Dermis microvascular lymphatic vessel endothelial cell (primary cell): ENCODE measurements around the gene IRX2. TPM values are rescaled to one million over a fixed set of nuclear protein-coding genes. Genes with fewer than 3 reads are reported as not detected.

Source experiments
- DNase-seq, 2 donors: peaks; one replicate each; pipeline versions ENCODE4 v3.0.0 to v3.0.0-alpha.2; 2010; ENCODE audit warnings: low read depth in 2 of 2
- total RNA-seq: library from RNA; depleted of rRNA; stranded (reverse); fragments of >200 nt; gene quantifications from 2 replicates; pipeline ENCODE4 v1.2.1, GENCODE V29; 2014

IRX2 gene
- total RNA-seq, 1 donor from 2014 or later = under 0.01 TPM

DNA sequence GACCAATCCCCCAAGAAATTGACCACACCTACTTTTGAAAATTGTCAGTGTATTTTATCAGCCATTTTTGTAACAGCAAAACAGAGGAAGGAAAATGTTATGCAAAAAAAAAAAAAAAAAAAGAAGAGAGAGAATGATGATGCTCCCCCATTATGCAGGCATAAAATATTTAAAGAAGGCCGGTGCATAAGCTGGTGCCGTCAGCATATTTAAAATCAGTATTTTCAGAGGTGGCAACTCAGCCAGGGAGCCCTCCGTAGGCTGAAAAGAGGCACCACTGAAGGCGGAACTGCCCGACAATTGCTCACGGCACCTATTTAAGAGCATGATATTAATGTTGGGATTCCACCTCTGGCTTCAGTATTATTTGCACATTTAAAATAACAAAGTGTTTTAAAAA, 33.4 kb downstream of the IRX2 start:
- DNase-seq = no peak

DNA sequence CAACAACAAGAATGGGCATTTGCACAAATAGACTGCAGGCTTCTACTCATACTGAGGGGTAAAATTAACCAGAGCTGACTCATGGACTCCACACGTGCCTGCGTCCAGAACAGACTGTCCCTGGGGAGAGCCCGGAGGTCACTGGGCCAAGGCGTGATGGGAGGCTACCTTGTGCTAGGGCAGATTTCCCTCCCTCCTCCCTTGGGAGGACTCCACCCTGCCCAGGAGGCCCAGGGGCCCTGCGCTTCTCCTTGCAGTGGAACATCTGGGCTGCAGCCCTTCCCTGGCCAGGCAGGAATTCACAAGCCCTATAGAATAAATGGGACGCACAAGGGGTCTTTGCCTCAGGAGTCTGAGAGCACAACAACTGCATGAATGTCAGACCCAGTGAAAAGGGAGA, 35.6 kb downstream of the IRX2 start:
- no peak for DNase-seq

DNA sequence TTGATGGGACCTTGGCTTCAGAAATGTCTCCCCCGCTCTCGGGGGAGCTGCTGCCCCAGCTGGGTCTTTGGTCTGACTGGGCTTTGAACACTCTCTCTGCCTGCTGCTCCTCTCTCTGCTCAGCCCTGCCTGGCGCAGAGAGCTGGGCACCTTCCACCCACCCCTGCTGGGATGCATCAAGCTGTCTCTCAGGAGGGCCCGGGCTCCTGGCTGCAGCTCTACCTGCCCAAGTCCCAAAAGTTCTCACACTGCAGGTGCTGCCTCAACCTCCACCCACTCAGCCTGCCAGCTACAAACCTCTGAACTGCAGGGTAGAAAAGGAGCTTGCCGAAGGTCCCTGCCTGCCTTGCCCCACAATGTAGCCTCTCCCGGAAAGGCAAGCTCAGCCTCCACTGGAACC, 36.7 kb downstream of the IRX2 start:
- DNase-seq = no peak

DNA sequence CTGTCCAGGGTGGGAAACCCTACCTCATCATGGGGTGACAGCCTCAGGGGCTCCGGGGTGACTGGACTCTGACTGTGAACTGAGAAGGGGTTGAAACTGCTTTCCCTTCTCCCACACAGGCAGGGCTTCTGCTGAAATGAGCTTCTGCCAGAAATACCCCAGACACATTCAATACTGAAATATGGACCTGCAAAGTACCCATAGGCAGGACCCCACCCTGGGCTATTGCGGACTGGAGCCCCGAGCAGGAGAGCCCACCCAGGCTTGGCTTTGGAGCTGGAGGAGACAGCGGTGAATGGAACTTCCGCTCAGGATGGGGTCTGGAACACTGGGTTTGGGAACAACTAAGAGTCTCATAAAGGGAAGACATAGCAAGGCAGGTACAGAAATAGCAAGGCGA, 37.5 kb downstream of the IRX2 start:
- DNase-seq = no peak

DNA sequence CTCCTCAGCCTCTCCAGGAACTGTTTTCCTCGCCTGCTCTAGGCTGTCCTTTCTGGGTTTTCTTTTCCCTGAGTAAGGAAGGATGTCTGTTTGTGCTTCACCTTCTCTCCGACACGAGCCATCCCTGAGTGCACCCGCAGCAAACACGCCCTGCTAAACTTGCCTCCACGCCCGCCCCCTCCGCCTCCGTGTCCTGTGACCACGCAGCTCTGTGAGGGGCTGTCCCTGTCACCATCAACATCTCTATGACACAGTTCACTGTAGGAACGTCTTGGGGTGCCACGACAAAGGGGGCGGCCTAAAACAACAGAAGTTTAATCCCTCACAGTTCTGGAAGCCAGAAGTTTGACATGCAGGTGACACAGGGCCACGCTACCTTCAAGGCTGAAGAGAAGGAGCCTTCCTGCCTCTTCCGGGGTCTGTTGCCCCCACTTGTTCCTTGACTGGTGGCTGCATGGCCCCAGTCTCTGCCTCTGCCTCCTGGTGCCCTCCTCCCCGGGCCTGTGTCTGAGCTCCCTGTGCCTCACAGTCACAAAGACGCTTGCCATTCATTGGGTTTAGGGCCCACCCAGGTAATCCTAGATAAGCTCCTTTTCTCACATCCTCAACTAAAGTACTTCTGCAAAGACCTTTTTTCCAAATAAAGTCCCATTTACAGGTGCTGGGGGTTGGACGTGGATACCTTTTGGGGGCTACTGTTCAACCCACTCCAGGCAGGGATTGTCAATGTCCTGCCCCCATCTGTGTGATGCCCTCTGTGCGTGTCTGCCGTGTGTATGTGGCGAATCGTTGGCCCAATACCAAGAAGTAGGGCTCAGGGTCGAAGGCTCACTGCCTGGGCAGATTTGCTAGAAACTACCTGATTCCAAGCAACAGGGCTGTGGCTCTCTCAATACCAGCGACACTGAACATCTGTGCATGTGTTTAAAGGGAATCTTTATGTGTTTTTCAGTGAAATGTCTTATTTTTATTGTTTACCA, 39.7 kb downstream of the IRX2 start:
- DNase-seq = no peak

DNA sequence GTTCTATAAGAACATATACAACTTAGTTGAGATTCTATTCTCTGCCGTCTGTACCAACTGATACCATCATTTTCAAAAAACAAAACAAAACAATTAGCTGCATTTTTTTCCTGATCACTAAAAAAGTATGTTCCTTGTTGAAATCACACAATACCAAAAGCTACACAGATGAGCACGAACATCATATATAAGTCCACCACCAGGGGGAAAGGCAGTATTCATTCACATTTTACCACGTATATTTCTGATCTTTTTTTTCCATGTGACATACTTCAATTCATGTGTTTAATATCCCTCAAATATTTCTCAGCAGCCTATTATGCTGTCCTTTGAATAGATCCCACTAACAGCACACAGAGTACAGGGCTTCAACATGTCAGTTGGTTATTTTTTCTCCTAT, 40.6 kb downstream of the IRX2 start:
- no peak for DNase-seq

DNA sequence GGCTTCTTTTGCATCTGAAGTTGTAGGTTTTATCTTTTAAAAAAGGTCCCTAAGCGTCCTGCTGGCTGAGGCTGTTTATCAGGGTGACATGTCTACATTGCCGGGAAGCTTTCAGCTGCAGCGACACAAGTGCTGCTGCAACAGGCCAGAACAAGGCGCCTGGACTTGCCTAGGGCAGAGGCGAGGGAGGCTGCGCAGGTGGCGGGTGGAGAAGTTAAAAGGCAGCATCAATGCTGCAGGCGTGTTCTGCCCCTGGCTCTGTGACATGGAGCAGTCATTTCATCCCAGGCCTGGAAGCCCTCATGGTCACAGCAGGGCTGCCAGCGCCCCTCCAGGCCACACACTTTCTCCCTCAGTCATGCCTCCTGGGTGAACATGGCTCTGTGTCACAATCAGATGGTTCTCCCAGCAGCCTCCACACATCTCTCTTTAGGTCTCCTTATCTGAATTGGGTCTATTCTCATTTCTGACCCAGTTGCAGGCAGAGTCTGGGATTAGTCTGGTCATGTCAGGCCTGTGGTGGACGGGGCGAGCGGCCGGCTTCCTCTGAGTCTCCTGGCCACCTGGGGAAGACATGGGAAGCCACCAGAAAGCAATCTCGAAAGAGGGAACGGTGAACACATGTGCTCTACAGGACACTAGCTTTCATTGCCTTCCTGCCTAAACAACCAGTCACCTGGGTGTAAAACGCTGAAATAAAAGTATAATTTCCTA, 41.3 kb downstream of the IRX2 start:
- DNase-seq = no peak

DNA sequence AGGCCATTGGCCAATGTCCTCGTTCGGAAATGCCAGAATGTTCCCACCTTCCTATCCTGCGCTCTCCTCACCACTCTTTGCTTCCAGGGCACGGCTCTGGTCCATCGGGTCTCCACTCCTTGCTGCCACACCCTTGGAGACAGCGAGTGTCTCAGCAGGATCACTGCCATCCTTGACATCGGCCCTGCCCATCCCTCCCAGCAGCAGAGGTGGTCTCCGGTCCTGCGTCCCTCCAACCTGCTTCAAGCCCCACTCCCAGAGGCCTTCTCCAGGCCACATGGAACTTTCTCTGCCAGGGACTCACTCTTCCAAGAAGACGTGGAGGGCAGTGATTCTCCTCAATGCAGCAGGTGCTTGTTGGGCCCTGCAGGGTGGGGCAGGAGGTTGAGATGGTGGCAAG, 42.7 kb downstream of the IRX2 start:
- DNase-seq = no peak

DNA sequence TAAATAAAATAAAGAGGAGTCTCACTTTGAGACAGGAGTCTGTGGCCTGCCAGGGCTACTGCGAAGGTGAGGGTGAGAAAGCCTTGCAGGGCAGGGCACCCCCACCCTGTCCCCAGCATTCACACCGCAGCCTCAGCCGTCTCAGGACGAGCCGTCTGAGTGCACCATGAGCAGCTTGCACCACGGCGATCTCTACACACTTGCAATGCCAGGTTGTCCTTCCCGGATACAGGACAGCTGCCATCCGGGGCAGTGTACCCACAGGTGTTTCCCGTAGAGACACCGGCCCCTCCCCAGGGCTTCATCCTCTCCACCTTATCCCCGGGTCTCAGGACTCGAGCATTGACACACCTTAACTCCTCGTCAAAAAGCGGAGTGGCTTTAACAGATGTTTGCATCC, 43.3 kb downstream of the IRX2 start:
- no peak for DNase-seq

DNA sequence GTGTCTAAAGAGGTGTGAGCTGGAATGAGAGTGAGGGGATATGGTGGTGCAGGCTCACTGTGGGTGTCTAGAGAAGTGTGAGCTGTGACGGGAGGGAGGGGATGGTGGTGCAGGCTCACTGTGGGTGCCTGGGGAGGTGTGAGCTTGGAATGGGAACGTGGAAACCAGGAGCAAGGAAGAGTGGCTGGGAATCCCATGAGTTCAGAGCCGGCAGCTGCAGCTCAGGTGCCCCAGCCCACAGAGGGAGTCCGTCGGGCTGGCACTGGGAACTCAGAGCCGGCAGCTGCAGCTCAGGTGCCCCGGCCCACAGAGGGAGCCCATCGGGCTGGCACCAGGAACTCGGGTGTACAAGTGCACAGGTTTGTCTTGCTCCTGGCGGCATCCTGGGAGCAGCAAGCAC, 45.6 kb downstream of the IRX2 start:
- DNase-seq = no peak

DNA sequence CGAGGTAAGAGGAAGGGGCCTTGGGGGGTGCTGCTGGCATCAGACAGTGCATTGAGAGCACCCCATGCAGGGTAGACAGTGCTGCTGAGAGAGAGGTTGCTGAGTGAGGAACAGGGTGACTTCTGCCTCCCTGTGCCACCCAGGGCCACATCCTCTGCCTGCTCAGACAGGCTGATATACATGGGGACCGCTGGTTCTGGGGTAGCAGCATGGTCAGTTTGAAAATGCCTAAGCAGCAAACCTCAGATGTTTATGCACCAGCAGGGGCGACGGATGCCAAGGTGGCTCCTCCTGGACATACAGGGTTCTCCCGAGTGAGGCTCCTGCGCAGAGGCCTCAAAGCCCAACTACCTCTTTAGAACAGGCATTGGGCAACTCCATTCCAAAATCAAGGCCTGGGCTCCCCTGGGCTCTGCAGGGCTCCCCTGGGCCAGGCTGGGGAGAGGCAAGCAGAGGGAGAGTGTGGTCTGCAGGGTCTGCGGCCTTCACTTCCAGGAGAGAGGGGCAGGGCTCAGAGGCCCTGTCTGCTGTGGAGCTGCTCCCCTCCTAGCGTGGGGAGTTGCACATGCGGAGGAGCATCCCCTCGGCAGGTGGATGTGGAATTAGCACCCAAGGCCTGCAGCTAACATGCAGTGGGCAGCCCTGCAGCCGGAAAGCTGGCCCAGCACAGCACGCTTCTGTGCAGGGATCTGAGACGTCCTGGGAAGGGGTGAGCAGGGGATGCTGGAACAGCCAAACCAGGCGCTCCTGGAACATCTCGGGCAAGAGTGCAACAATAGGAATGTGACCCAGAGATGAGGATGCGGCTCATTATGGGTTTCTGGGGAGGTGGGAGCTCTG, 46.5 kb downstream of the IRX2 start:
- DNase-seq = no peak

DNA sequence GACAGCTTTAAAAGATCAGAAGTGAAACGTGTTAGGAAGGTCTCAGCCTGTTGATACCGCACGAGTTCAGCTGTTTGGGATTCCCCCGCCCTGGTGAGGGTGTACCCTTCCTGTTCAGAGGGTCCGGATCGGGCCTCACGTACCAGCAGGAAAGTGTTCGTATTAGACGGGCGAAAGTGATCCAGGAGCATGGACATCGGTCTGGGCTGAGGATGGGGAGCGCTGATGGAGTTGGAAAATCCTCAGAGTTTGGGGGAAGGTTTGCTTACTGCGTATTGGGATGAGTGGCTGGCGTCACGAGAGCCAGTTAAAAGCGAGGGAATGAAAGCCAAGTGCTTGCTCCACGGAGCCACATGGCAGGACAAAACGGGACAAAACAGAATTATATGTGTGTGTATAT, 47.4 kb downstream of the IRX2 start:
- no peak for DNase-seq

DNA sequence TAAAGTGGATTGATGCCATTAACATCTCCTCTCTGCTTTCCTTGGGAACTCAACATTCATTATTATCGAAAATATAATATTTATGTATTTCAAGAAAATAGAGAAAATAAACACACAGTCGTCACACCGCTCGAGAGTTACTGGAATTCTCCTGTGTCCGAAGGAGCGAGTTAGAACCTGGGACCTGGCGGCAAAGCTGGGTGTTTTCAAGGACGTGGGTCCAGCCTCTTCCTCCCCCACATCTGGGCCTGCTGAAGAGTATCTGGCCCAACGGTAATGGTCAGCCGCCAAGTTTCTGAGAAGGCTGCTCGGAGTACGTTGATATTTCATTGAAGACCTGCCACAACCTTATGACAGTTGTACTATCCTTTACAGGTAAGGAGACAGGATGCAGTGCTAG, 47.9 kb downstream of the IRX2 start:
- no peak for DNase-seq

DNA sequence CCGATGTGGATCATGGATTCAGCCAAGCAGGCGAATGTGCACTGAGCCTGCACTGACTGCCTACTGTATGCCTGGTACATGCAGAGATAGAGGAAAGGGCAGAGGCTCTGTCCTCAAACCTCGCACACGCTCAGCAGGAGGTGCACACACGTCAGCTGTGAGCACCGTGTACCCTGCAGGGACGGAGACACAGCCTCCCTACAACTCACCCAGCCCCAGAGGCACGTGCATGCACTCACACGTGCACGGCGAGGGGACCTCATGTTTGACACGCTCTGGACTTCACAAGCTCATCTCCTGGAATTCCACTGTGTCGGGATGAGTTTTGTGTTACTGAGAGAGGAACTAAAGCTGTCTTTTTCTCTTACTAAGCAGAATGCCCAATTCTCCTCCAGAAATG, 48.4 kb downstream of the IRX2 start:
- no peak for DNase-seq

DNA sequence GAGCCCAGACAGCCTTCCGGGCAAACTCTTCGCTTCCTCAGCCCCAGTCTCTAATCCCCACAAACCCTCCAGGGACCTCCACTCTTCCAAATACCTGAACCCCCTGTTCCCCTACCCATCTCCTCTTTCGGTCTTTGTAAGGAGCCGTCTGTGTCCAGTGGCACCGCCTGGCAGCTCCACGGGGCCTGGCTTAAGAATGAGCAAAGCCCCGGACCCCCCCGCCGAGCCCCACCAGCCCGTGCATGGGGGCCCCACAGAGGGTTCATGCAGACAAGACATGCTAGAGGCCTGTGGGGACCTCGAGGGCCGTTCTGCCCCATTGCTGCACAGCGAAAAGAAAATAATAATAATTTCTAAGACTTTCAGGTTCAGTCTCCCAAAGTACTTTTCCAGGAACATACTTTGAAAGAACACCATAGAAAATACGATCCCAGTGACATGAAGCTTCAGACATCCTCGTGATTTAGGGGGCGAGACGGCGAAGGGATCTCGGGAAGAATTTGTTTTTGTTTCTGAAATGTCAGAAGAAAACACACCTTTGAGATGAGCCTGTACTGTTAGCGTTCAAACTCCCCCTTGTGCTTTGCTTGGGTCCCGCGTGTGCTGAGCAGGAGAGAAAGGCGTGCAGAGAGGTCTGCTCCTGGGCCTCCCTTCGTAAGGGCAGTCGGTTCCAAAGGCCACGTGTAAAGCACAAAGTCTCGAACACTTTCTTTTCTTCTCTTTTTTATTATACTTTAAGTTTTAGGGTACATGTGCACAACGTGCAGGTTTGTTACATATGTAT, 49.2 kb downstream of the IRX2 start:
- DNase-seq = no peak

DNA sequence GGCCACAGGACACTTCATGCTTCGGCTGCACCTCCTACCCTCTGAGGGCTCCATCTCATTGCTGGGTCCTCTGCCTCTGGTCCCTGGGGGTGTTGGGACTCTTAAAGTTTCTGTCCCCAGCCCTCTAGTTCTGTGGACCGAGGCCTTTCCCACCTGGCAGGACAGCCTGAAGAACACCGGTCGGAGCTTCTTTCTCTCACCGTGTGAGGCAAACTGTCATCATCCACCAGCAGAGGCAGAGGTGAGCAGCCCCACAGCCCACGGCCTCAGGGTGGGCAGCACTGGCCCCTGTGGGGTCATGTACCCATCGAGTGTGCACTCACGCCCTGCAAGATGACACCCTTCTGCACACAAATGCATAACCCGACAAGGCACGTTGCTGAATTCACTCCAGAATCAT, 49.9 kb downstream of the IRX2 start:
- no peak for DNase-seq

DNA sequence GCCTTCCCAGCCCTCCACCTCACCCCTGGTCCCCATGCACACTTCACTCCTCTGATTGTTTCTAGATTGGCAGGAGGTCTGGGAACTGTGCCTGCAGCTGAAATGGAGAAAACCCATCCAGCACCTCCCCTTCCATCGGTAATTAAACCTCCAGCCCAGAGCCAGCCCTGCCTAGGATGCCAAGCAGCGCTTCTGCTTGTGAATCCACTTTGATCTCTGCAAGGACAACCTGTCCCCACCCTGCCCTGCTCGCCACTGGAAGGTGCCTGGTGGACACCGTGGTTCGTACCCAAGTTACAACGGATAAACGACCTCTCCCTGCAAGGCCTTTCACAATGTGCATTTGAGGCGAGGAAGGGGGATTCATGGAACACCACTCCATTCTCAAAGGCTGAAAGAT, 50.6 kb downstream of the IRX2 start:
- no peak for DNase-seq

DNA sequence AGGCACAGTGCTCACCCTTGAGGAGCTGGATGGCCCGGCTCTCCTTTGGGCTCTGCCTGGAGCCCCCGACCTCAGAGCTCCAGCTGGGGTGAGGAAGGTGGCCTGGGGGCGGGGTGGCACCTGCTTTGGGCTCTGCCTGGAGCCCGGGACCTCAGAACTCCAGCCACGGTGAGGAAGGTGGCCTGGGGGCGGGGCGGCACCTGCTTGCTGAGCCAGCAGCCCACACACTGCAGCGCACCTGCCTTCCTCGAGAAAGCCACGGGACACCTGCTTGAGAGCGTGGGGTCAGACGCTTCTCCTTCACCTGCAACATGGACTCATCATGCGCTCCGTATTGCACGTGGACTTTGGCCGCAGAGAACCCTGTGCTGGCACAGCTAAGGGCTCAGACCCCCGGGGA, 51.8 kb downstream of the IRX2 start:
- DNase-seq = no peak

DNA sequence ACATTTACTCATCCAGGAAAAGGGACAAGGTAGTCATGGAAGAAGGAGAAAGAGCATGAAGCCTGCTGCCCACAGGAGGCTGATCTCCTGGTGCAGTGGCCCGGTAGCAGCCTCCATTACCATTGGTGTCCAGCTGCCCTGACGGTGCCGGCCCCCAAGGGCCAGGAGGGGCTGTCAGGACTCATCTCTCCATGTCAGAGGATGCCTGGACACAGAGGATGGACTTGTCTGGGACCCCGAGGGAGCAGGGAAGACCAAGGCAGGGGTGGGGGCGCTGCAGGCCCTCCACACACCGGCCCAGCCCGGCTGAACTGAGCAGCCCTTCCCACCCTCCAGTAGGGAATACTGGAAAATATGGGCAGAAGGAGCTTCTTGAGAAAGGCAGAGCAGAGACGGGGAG, 52.2 kb downstream of the IRX2 start:
- no peak for DNase-seq

DNA sequence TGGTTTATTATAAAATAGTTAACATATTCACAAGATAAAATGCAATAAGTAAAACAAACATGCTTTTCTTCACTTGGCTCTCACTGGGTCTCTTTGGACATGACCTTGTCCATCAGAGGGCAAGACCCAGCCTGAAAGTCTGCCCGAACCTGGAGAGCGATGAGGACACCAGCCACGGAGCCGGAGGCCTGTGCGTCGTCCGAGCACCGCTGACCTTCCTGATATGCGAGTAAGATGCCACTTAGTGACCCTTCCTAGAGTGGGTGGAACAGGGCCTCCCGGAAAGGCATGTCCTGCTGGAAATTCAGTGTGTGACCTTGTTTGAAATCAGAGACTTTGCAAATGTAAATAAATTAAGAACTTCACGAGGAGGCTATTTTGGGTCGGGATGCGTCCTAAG, 52.9 kb downstream of the IRX2 start:
- no peak for DNase-seq
